NCI-H345 treated with DMSO at 0.1 percent for 48 hours (cell line): ENCODE measurements around the gene C1orf94.
A peak's percentile ranks its signal among the peaks of the same experiment; 100 is the strongest.
"Not testable (repeated sequence)": the region's sequence is repeated elsewhere in the genome, so short reads cannot be mapped to it uniquely, and the experiment has no call there.

ENCODE experiments used
- DNase-seq: peaks from one replicate; lab custom pipeline; 2025; ENCODE audit not compliant: unreplicated experiment; lab: John Stamatoyannopoulos, UW

The C1orf94 gene

DNA sequence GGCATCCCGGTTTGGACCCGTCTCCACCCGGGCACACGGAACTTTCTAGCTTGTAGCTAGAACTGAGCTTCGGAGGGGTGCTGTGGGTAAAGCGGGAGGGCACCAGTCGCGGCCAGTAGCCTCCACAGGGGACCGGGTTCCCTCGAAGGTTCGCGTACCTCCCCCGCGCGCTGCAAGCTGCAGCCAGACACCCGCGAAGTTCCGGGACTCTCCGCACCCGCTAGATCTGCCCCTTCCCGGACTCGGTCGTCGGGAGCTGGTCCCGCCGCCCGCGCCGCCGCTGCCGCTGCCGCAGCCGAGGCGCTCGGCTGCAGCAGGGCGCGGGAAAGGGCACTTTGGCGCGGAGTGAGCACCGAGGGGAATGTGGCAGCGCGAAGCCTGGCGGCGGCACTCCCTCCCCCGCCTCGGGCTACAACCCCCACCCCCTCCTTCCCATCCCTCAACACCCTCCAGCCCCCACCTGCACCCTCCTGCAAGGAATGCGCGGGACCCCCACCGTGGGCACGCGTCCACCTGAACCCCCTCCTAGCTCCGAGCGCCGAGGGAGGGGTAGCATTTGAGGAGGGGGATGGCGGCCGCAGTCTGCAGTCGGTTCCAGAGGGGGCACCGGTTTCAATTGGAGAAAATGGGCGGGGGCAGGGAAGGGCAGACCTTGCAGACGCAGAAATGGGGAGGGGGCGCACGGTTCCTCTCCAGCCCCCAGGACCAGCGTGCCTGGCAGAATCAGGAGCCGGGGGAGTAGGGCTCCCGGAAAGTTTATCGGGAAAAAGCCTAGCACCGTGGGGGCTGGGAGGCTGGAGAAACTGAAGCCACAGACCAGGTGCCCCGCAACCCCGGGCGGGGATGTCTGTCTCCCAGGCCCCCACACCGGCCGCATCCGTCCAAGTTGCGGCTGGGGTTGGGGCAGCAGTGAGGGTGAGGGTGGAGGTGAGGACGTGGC is 12.6 kb upstream of the C1orf94 start:
- DNase-seq = peak; percentile 52

DNA sequence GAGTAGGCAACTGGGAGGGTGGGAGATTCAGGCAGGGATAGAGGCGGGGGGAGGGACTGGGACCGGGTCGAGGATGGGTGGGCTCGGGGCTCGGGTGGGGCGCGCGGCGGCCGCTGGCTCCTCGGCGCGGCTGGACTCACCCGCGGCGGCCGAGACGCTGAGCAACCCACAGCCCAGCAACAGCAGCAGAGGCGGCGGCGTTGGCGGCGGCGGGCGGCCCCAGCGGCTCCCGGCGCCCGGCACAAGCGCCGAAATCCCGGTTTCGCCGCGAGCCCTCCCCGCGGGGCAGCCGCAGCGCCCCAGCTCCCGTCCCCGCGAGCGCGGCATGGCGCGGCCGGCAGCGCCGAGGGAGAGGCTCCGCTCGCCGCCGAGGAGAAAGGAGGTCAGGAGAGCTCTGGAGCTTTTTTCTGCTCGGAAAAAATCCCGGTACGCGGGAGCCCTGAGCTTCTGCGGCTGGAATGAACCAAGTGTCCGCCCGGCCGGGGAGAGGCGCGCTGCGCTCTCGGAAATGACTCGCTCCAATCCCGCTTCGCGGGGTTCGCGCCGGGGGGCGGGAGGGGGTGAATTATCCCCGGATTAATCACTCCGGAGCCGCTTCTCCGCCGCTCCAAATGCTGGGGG is 11.8 kb upstream of the C1orf94 start, which contains the start of gene CSMD2:
Gene CSMD2, minus strand, starts transcription at position 460 of the 621 bp plus-strand sequence. Its CDS starts 133 bp downstream, at position 327.
- DNase-seq = peak; percentile 30

DNA sequence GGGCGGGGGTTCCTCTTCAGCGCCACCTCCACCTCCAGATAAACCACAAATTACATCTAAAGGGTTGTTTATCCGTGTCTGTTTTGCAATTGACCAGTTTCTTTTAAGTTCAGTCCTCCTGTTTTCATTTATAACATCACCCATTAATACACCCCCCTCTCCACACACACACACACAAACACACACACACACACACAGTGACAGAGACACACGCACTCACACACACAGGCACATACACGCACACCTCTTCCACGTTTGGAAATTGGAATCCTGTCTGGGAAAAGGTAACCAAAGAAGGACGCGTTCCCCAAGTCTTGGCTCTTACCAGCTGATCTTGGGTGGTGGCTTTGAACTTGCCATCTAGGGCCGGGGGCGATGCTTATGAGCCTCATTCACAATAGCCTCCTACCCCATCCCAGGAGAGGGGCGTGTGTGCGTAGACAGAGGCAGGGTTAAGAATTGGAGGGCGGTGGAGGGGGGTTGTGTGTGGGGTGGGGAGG is 11.2 kb upstream of the C1orf94 start:
- DNase-seq = no peak

DNA sequence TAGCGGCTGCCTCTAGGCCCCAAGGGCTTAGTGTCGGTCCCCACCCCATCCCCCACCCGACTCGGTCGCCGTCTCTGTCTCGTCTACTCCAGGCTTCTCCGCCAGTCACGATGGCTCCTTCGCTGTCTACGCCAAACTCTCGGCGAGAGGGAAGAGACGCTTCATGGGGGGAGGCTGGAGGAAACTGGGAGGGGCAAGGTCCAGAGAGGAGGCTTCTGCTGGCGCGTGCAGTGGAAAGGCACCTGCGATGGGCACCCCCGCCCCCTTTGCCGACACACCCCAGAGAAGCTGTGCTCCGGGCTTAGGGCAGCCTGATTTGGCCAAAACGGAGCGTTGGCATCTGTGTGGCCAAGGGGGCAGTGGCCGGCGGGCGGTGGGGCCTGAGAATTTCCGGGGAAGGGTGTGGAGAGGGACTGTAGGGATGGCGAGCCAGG is 10.5 kb upstream of the C1orf94 start:
- no peak for DNase-seq

DNA sequence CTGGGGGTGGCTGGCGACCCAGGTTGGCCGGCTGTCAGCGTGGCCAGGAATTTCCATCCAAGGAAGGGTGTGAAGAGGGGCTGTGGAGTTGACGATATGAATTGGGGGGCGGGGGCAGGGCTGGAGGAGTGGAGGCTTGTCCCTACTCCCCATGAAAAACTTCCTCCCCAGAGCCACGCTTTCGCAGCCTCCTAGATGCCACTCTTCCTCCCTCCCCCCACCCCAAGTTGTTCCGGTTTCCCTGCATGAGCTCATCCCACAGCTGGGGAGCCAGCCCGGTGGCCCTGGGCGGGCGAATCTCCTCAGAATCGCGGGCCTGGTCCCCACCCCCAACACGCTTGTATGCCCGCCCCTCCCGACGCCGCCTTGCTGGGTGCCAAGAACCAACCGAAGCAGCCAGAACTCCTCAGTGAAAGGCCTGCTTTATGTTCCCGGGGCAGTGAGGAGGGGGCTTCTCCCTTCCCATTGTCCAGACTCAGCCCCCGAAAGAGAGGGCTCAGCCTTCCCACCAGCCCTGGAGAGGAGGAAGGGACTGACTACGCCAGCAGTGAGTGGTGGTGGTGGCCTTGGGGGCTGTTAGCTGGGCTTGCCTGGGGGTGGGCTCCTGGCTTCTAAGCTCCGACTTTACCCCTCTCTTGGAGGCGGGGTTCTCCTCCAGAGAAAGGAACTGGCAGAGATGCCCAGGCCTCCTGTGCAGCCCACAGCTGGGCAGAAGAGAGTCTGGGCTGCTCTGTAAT is 9.9 kb upstream of the C1orf94 start:
- DNase-seq = no peak

DNA sequence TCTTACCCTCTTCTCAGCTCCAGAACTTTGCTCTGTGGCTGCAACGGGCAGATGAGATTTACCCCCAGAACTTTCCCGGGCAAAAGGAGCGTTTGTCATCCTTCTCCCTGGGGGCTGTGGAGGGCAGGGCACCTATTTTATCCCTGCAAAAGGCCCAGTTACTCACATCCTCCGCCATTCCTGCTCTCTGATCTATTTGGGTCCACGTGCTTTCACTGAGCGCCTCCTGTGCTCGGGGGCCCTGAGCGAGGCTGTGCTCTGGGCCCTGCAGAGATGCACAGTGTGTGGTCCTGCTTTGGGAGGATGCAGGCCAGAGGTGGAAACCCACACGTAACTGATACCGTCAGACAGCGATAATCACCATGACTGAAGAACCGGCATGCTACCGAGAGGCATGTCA is 9.3 kb upstream of the C1orf94 start:
- DNase-seq = no peak

DNA sequence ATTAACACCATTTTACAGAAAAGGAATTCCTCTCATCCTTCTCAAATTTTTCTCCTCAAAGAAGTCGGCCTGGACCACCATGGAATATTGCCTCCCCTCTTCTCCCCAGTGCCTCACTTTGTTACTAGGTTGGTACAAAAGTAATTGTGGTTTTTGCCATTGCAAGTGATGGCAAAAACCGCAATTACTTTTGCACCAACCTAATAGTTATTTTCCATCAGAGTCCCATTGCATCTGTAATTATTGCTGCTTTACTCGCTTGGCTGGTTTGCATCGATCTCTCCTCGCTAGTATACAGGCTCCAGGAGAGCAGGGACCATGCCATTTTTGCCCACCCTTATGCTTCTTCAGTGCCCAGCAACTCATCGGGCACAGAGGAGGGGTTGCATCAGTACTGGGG is 963 bp upstream of the C1orf94 start:
- no peak for DNase-seq

DNA sequence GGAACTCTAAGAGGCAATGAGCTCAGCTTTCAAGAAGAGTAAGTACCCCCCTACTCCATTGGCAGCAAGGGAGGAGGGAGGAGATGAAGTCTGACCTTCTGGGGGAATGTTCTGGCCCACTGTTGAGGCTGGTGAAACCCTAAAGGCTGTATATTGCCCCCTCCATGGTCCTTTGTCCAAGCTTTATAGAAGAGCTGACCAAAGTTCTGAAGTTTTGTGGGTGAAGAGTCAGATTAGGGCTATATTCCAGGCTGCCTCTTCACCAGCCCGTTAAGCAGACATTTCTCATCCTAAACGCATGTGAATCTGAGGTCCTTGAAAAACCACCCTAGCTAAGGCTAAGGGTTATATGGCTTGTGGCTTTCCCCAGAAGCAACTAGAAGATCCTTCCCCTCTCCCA is 1.4 kb downstream of the C1orf94 start:
- no peak for DNase-seq

DNA sequence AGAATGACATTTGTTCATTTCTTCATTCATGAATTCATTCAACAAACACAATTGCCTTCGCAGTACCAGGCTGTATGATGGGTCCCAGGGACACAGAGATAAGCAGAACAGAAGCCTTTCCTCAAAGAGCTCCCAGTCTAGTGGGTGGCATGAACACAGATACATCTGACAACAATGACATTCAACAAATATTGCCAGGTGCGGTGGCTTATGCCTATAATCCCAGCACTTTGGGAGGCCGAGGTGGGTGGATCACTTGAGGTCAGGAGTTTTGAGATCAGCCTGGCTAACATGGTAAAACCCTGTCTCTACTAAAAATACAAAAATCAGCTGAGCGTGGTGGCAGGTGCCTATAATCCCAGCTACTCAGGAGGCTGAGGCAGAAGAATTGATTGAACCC is 6.7 kb downstream of the C1orf94 start:
- DNase-seq = not testable (repeated sequence)

DNA sequence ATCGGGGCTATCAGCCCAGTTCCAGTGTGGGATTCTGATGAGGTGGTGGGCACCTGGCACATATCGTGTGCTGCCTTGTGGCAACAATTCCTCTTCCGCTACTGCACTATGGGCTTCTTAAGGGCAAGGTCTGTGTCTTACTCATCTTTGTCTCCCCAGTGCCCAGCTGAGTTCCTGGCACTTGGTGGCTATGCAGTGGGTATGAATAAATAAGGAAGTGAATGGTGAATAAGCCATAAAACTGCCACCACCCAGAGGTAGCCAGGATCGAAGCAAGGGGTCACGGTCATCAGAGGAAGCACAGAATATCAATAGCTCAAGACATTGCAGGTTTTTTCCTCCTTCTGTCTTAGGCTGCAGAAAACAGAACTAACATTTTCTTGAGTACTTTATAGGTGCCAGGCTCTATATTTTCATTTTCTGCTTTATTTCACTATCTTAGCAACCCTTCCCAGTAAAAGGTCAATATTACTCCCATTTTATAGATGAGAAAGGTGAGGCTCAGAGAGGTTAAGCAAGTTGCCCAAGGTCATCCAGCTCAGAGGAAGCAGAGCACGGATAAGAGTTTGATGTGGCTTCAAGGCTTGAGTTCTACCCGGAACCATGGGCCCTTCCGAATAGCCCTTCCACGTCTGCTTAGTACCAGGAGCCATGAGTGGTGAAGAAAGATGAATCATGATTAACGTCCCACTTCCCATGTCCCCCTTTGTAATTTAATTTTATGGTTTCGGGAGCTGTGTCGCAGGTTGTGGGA is 10.2 kb downstream of the C1orf94 start:
- no peak for DNase-seq

DNA sequence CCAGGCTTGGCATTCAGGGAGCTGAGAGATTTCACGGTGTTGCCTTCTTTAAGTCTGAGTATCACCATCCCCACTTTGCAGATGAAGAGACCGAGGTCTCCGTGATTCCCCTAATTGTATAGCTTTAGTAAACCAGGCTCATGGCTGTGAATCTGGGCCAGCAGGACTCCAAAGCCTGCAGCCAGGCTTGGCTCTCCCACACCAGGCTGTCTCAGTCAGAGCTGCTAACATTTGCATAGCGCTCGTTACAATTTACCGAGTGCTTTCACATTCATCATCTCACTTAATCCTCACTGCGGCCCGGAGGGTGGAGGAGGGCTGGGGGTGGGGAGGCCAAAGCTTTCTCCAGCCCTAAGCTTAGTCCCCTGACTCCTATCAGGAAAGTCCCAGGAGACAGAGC is 11.7 kb downstream of the C1orf94 start:
- no peak for DNase-seq

DNA sequence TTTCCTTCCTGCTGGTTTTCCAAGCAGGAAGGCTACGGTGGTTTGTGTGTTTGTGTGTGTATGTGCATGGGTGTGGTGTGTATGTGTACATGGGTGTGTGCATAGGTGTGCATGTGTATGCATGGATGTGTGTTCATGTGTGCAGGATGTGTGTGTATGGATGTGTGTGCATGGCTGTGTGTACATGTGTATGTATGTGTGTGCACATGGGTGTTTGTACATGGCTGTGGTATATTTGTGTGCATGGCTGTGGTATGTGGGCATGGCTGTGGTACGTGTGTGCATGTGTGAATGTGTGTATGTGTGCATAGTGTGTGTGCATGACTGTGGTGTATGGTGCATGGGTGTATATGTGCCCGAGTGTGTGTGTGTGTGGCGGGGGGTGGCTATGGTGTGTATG is 12.3 kb downstream of the C1orf94 start:
- DNase-seq = no peak

DNA sequence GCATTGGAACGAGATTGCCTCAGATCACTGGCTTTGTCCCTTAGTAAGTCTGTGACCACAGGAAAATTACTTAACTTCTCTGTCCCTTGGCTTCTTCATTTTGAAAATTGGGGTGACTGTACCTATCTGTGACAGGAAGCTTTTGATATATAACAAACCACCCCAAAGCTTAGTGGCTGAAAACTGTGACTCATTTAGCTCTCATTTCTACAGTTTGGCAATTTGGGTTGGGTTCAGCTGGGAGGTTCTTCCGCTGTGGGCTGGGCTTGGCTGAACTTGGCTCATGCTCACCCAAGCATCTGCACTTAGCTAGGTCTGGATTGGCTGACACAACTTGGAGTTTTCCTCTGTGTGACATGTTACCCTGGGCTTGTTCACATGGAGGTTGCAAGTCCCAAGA is 14.0 kb downstream of the C1orf94 start:
- DNase-seq = no peak

DNA sequence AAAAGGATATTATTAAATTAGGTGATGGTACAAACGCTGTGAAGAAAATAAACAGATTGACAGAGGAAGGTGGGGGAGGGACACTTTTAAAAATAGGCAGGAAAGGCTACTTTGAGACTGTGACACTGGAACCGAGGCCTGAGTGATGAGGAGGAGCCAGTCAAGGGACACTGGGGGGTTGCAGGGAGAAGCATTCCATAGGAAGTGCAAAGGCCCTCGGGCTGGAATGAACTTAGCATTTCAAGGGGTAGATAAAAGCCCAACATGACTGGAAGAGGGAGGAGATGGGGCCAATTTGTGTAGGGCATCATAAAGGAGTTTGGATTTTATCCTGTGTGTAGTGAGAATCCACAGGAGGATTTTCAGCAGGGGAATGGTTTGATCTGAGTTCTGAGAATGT is 15.9 kb downstream of the C1orf94 start:
- DNase-seq = no peak

DNA sequence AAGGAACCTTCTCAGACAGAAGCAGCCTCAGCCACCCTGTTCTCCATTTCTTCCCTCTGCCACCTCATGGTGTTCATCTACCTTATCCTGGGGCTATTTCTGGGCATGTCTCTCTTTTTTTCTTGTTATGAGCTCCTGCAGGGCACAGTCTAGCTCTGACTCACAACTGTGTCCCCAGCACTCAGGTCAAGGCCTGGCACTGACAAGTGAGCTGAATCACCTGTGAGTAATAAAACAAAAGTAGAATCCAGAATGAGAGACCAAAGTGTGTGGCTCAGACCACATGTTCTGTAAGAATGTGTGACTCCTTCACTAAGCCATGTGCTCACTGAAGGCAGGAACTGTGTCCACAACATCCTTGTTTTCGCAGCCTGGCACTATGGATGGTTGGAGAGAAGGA is 23.2 kb downstream of the C1orf94 start:
- no peak for DNase-seq

DNA sequence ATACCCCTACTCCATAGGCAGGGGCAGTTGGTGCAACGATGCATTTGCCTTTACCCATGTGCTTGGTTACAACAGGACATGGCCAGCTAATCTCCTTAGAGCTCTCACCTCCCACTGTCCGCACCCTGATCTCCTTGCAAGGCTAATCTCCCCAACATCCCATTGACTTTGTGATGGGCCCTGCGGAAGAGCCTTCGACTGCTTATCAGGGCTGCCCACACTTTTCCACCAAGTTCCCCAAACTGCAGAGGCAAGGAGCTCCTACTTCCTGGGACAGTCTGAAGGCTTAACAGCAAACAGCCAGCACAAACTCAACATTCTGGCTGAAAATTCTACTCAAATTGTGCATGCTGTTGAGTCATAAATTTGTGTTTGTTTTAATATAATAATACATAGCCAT is 36.0 kb downstream of the C1orf94 start:
- DNase-seq = no peak

DNA sequence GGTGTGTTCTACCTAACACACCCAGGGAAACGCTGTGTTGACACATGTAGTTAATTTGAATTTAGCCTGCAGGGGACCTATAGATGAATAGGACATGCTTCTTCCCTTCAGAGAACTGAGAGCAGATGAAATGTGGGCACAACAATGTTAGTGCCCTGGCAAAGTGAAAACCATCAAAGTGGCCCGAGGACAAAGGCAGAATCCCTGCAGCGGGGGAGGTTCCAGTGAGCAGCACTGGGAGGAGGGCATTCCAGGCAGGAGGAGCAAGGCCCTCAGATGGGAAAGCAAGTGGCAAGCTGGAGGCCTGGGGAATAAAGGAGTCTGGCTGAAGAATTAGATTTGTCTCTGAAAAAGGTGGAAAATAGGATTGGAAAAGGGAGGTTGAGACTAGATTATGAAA is 37.2 kb downstream of the C1orf94 start:
- DNase-seq = peak; percentile 80

DNA sequence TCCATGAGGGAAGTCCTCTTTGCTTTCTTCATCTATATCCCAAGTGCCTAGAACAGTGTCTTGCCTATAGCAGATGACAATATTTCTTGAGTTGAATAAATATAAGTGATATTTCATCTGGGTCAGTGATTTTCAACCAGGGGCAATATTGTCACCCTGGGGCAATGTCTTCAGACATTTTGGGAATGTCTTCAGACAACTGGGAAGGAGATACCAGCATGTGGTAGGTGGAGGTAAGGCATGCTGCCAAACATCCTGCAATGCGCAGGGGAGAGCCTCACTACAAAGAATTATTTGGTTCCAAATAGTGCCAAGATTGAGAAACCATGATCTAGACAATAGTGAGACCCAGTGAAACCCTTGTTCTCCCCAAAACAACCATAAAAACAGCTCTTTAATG is 54.7 kb downstream of the C1orf94 start:
- DNase-seq = no peak

DNA sequence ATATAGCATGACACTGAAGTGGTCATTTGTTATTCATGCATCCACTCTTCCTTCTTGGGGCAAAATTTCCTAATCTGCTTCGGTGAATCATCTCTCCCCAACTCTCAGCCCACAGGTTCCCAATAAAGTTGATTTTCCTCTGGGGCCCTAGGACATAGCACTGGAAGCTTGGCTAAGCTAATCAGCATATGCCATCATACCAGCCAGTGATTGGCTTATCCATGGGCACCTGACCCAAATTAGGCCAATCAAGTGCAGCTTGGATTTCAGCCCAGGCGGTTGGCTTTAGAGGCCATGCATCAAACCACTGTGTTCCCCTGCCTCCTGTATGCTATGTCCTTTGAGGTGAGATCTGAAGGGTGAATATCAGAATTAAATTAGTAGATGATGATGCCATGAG is 58.9 kb downstream of the C1orf94 start:
- no peak for DNase-seq

DNA sequence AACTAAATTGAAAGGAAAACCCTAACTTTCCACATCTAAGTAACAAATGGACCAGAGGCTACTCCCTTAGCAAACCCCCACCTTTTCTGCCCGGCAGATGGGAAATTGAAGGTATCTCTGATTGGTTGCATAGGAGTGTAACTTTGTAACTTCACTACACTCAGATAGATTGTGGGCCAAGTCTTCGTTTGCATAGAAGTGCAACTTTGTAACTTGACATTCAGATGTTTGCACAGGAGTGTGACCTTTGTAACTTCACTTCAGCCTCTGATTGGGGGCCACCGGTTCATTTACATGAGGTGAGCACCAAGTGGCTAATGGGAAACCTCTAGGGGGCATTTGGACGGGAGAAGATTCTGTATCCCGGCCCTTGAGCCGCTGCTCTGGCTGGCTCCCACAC is 59.4 kb downstream of the C1orf94 start:
- DNase-seq = no peak
